Rectal smooth muscle tissue (tissue), 1 donor: ENCODE results near the gene PRIM1.

Experiments used
- H3K27ac ChIP-seq: one replicate; pipeline ENCODE4 v1.7.0; 2013; ENCODE audit warnings: low read depth, low read length, inconsistent platforms
- H3K27me3 ChIP-seq: one replicate; pipeline ENCODE4 v1.7.0; 2013; ENCODE audit warnings: low read length; ENCODE audit not compliant: control insufficient read depth, insufficient read depth
- H3K36me3 ChIP-seq: one replicate; pipeline ENCODE4 v1.7.0; 2013; ENCODE audit warnings: low read length; ENCODE audit not compliant: control insufficient read depth, insufficient read depth
- H3K4me1 ChIP-seq: one replicate; pipeline ENCODE4 v1.7.0; 2013; ENCODE audit warnings: low read length; ENCODE audit not compliant: control insufficient read depth, insufficient read depth
- H3K4me3 ChIP-seq: one replicate; pipeline ENCODE4 v1.7.0; 2013; ENCODE audit warnings: low read length
- H3K9ac ChIP-seq: one replicate; pipeline ENCODE4 v1.7.0; 2013; ENCODE audit warnings: low read length

Gene PRIM1

DNA sequence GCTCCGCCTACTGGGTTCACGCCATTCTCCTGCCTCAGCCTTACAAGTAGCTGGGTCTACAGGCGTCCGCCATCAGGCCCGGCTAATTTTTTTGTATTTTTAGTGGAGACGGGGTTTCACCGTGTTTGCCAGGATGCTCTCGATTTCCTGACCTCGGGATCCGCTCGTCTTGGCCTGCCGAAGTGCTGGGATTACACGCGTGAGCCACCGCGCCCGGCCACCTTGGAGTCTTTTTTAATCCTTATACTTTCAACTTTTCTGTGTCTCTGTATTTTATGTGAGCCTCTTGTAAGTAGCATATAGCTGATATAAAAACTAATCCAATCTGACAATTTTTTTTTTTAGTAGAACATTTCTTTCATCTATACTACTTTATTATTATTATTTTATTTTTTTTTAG is 26.6 kb upstream of the PRIM1 start:
- H3K27ac ChIP-seq, result no peak overlapping the region
- no peak overlapping the region for H3K9ac ChIP-seq
- H3K4me1 ChIP-seq, result no peaks in the 10 kb centered on the region
- H3K36me3 ChIP-seq, result no peaks in the 10 kb centered on the region
- no peak overlapping the region for H3K4me3 ChIP-seq
- no peaks in the 10 kb centered on the region for H3K27me3 ChIP-seq

DNA sequence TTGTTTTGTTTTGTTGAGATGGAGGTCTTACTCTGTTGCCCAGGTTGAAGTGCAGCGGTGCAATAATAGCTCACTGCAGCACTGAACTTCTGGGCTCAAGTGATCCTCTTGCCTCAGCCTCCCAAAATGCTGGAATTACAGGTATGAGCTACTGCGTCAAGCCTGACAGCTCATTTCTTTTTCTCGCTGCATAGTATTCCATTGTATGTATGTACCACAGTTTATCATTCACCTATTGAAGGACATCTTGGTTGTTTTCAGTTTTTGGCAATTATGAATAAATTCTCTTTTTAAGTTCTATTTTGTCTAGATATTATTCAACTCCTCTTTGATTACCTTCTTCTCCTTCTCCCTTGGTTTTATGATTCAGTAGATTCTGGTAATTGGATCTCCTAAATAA is 24.5 kb upstream of the PRIM1 start:
- no peaks in the 10 kb centered on the region for H3K4me1 ChIP-seq
- no peaks in the 10 kb centered on the region for H3K36me3 ChIP-seq
- no peak overlapping the region for H3K9ac ChIP-seq
- H3K27me3 ChIP-seq, result no peaks in the 10 kb centered on the region
- H3K4me3 ChIP-seq, result no peak overlapping the region
- H3K27ac ChIP-seq, result no peak overlapping the region

DNA sequence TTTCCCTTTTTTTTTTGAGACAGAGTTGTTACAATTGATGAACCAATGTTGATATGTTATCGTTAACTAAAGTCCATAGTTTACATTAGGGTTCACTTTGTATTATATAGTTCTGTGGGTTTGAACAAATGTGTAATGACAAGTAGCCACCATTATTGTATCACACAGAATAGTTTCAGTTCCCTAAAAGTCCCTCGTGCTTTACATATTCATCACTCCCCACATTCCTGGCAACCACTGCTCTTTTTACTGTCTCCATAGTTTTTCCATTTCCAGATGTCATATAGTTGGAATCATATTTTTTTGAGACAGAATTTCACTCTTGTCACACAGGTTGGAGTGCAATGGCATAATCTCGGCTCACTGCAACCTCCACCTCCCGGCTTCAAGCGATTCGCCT is 23.5 kb upstream of the PRIM1 start:
- H3K27ac ChIP-seq, result no peak overlapping the region
- H3K27me3 ChIP-seq, result no peaks in the 10 kb centered on the region
- H3K9ac ChIP-seq, result no peak overlapping the region
- H3K4me1 ChIP-seq, result no peaks in the 10 kb centered on the region
- H3K36me3 ChIP-seq, result no peaks in the 10 kb centered on the region
- no peak overlapping the region for H3K4me3 ChIP-seq

DNA sequence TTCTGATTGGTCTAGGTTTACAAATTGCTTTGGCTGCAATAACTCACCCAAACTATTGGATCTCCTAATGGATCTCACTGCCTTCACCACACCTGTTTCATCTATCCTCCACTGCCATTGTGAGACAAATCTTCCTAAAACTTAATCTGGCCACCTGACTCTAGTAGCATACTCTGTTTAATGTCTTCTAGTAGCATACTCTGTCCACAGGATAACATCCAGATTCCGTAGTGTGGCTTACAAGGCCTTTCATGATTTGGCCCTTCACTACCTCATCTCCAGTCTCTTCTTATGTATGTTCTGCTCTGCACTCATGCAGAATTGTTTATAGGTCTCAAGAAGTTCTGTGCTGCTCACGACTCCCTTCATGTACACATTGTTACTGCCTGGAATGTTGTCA is 21.0 kb upstream of the PRIM1 start:
- H3K9ac ChIP-seq, result no peak overlapping the region
- no peaks in the 10 kb centered on the region for H3K36me3 ChIP-seq
- H3K4me3 ChIP-seq, result no peak overlapping the region
- H3K4me1 ChIP-seq, result no peaks in the 10 kb centered on the region
- no peaks in the 10 kb centered on the region for H3K27me3 ChIP-seq
- H3K27ac ChIP-seq, result no peak overlapping the region

DNA sequence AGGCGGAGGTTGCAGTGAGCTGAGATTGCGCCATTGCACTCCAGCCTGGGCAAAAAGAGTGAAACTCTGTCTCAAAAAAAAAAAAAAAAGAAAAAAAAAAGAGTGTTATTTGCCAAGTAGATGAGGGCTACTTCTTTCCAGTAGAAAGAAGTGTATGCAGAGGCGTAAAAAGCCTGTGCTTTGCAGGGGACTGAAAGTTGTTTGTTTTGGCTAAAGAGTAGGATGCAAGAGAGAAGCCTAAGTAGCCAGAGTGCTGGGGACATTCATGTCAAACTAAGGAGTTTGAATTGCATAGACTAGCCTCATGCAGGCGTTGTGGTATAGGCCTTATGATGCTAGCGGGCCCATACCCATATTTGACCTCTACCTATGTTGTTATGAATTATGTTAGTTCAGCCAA is 20.5 kb upstream of the PRIM1 start:
- Histone ChIP-seq H3K27me3 (no peaks in the 10 kb centered on the region), H3K36me3 (no peaks in the 10 kb centered on the region), H3K4me3 (no peak overlapping the region), H3K9ac (no peak overlapping the region), H3K27ac (no peak overlapping the region), H3K4me1 (no peaks in the 10 kb centered on the region)

DNA sequence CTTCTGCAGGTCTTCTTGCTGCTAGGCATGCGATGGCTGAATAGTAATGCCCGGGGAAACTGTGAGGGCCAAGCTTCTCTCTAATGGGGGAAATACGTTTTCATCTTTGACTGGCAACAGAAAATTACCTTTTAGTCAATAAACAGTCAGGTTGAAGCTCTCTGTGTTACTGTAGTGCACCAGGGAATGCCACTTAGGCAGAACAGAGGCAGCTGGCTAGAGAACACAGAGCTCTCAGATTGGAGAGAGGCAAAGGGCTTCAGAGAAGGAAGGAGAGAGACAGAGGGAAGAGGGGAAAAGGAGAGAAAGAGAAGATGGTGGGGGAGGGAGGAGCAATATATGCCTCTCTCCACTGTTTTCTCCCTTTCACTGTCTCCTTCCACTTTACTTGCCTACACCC is 17.7 kb upstream of the PRIM1 start:
- Histone ChIP-seq H3K27me3 (no peaks in the 10 kb centered on the region), H3K4me1 (no peaks in the 10 kb centered on the region), H3K36me3 (no peaks in the 10 kb centered on the region), H3K27ac (no peak overlapping the region), H3K9ac (no peak overlapping the region), H3K4me3 (no peak overlapping the region)

DNA sequence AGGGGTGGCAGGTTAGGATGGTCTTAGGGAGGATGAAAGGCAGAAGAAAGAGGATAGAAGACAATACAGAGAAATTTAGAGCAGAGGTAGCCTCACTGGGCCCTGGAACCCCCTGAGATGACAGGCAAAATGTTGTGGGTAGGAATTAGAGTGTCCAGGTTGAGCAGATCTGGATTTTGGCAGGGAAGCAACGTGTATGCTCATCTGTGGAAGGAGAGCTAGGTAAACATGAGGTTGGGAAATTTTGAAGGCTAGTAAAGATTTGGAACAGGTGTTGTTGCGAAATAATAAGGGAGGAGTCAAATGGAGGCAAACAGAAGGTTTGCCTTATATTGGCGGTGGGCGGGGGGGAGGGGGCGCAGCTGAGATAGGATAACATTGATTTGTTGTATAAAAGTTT is 16.3 kb upstream of the PRIM1 start:
- no peaks in the 10 kb centered on the region for H3K27me3 ChIP-seq
- no peak overlapping the region for H3K4me3 ChIP-seq
- no peak overlapping the region for H3K27ac ChIP-seq
- H3K9ac ChIP-seq, result no peak overlapping the region
- no peaks in the 10 kb centered on the region for H3K36me3 ChIP-seq
- no peaks in the 10 kb centered on the region for H3K4me1 ChIP-seq

DNA sequence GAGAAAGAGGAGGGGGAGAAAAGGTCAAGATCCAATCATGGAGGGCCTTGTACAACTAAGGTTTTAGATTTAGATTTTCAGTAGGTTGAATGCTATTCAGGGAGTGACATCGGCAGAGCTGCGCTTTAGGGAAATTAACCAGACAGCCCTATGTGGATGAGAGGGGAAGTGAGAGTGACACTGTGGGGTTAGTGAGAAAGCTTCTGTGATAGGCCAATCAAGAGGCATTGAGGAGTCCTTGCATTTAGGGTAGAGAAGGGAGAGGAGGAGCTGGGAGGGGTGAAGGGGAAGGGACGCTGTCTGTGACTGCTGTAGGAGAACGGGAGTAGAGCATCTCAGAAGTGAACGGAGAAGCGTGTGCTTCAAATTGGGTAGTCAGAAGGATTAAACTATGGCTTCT is 14.4 kb upstream of the PRIM1 start:
- Histone ChIP-seq H3K27ac (no peak overlapping the region), H3K36me3 (no peaks in the 10 kb centered on the region), H3K27me3 (no peaks in the 10 kb centered on the region), H3K4me1 (no peaks in the 10 kb centered on the region), H3K9ac (no peak overlapping the region), H3K4me3 (peak overlapping the region; percentile 34)

DNA sequence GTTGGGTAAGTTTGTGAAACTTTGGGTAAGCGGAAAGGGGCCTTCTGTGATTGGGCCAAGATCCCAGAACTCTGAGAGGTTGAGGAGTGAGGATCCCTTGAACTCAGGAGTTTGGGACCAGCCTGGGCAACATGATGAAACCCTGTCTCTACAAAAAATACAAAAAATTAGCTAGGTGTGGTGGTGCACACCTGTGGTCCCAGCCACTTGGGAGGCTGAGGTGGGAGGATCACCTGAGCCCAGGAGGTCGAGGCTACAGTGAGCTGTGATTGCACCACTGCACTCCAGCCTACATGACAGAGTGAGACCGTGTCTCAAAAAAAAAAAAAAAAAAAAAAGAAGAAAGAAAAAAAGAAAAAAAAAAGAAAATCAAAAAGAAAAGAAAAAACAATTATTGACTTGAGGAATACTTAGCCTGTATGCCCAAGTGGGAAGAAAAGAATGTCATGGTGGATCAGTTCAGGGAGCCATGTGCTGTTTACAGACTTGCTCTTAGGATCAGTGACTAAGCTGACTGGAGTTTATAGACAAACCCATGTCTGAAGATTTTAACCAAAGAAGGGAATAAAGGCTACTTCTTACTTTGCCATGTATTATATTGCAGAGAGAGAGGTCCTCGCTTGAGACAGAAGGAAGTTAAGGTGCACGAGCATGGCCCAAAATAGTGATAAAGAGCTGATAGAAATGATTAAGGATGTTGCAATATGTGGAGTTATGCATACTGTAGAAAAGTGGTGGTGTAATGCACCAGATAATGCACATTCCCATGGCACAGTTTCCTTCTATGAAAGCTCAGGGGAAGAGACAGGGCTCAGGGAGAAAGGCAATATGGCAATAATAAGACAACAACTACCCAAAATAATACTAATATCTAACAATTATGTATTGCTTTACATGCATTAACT is 11.9 kb upstream of the PRIM1 start:
- Histone ChIP-seq H3K9ac (no peak overlapping the region), H3K4me3 (peak overlapping the region; percentile 1), H3K27me3 (no peaks in the 10 kb centered on the region), H3K4me1 (no peaks in the 10 kb centered on the region), H3K27ac (peak overlapping the region; percentile 65), H3K36me3 (no peaks in the 10 kb centered on the region)

DNA sequence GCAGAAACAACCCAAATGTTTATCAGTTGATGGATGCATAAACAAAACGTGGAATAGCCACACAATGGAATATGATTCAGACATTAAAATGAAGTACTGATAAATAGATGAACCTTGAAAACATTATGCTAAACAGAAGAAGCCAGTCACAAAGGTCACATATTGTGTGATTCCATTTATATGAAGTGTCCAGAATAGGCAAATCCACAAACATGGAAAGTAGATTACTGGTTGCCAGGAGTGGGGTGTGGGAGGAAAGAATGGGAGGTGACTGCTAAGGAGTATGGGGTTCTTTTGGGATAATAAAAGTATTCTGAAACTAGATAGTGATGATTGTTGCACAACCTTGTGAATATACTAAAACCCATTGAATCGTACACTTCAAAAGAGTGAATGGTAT is 9.7 kb upstream of the PRIM1 start:
- Histone ChIP-seq H3K27me3 (no peaks in the 10 kb centered on the region), H3K27ac (no peak overlapping the region), H3K36me3 (no peaks in the 10 kb centered on the region), H3K9ac (no peak overlapping the region), H3K4me3 (no peak overlapping the region), H3K4me1 (no peaks in the 10 kb centered on the region)

DNA sequence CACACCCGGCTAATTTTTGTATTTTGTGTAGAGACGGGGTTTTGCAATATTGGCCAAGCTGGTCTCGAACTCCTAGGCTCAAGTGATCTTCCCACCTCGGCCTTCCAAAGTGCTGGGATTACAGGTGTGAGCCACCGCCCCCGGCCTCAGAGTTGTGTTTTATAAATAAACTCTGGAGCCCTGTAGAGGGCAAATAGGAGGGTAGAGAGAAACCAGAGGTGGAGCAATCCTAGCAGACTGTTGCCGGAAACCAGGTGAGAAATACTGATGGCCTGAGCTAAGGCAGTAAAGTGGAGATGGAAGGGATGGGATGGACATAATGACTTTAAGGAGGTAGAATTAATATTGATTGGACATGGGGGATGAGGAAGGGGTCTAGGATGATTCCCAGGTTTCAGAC is 8.3 kb upstream of the PRIM1 start:
- Histone ChIP-seq H3K4me3 (no peak overlapping the region), H3K4me1 (no peaks in the 10 kb centered on the region), H3K27ac (no peak overlapping the region), H3K27me3 (no peaks in the 10 kb centered on the region), H3K9ac (no peak overlapping the region), H3K36me3 (no peaks in the 10 kb centered on the region)

DNA sequence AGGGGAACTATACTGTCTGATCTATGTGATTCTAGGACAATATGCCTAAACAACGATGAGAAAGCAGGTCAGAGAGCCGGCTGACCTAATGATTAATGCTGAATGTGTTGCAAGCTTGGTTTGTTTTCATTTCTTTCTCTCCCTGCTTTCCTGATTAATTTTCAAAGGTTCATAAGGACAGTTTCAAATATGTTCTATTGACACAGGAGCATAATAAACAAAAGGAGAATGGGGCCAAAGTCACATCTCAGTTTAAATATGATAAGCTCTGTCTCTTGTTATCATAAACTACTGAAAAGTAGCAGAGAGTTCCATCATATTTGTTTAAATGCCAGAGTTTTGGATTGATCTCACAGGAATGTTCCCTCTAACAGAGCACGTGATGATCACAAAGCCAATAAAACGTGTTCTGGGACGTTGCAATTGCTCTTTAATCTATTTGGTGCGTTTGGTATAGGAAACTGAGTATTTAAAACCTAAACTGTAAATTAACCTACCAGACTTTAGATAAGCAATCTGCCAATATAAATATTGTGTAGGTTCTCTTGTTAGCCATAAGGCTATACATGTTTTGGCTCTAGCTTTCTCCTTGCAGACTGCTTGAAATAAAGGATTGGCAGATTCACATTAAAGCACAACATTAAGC is 7.3 kb upstream of the PRIM1 start:
- H3K4me3 ChIP-seq, result no peak overlapping the region
- H3K4me1 ChIP-seq, result no peaks in the 10 kb centered on the region
- H3K27me3 ChIP-seq, result no peaks in the 10 kb centered on the region
- H3K36me3 ChIP-seq, result no peaks in the 10 kb centered on the region
- no peak overlapping the region for H3K9ac ChIP-seq
- H3K27ac ChIP-seq, result no peak overlapping the region

DNA sequence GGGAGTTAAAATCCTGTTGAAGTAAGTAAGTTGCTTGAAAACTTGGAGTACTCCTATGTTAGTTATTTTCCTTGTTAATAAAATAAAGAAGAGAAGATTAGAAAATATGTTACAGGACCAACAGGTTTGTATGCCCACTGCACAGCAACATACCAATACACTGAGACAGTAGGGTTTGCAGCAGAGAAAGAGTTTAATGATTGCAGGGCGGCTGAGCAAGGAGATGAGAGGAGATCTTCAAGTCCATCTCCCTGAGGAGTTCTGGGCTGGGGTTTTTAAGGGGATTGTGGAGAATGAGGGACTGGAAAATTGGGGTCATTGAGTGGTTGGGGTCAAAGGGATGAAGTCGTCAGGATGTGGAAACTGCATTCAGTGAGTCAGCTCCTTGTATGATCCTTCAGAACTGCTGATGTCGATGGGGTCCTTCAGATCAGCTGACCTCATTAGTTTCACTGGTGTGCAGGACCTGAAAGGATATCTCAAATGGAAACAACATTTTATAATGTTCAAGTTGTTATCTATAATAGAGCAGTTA is 6.7 kb upstream of the PRIM1 start:
- Histone ChIP-seq H3K9ac (no peak overlapping the region), H3K4me1 (no peaks in the 10 kb centered on the region), H3K4me3 (no peak overlapping the region), H3K36me3 (no peaks in the 10 kb centered on the region), H3K27me3 (no peaks in the 10 kb centered on the region), H3K27ac (no peak overlapping the region)
